HG03442 (cell line): Measurements from ENCODE around the gene STK39.

Source experiments
- ATAC-seq: cut with Tn5 transposase; IDR thresholded peaks from one replicate; pipeline ENCODE4 v1.9.1; 2021; ENCODE audit warnings: mild to moderate bottlenecking, moderate library complexity; ENCODE audit not compliant: unreplicated experiment

The STK39 gene

GRCh38 chr2:168185583-168186274, 61.7 kb downstream of the STK39 start:
- ATAC-seq = no peak

GRCh38 chr2:168184681-168185513, 62.5 kb downstream of the STK39 start:
- no peak for ATAC-seq

GRCh38 chr2:168183308-168183997, 63.9 kb downstream of the STK39 start:
- no peak for ATAC-seq

- ATAC-seq = no peak
These were observed 64.7 kb downstream of the STK39 start for GRCh38 chr2:168182550-168183249.

GRCh38 chr2:168181825-168182224, 65.6 kb downstream of the STK39 start:
- ATAC-seq = no peak

- ATAC-seq = no peak
These were observed 66.5 kb downstream of the STK39 start for GRCh38 chr2:168180914-168181313.

GRCh38 chr2:168180483-168180882, 66.9 kb downstream of the STK39 start:
- no peak for ATAC-seq

- no peak for ATAC-seq
These were observed 67.8 kb downstream of the STK39 start for GRCh38 chr2:168179592-168179991.

GRCh38 chr2:168178520-168179324, 68.7 kb downstream of the STK39 start:
- no peak for ATAC-seq

- no peak for ATAC-seq
These were observed 71.0 kb downstream of the STK39 start for GRCh38 chr2:168176402-168176801.

- ATAC-seq = no peak
These were observed 71.9 kb downstream of the STK39 start for GRCh38 chr2:168175469-168175868.

GRCh38 chr2:168174756-168175155, 72.6 kb downstream of the STK39 start:
- no peak for ATAC-seq

GRCh38 chr2:168172071-168172470, 75.3 kb downstream of the STK39 start:
- no peak for ATAC-seq

- ATAC-seq = no peak
These were observed 76.2 kb downstream of the STK39 start for GRCh38 chr2:168171059-168171762.

GRCh38 chr2:168169097-168169745, 78.2 kb downstream of the STK39 start:
- no peak for ATAC-seq

GRCh38 chr2:168167511-168168263, 79.7 kb downstream of the STK39 start:
- no peak for ATAC-seq

GRCh38 chr2:168166902-168167510, 80.4 kb downstream of the STK39 start:
- ATAC-seq = no peak
